MM.1S (cell line): ENCODE measurements around the gene ZNG1A.
"Not testable (repeated sequence)": the region's sequence is repeated elsewhere in the genome, so short reads cannot be mapped to it uniquely, and the experiment has no call there.

Source experiments
- EZH2 ChIP-seq: fragments of 300-600 bp; sonication (generic); optimal IDR thresholded peaks from 2 replicates; pipeline ENCODE3; 2017; ENCODE audit warnings: low read depth, mild to moderate bottlenecking, antibody characterized with exemption, low read length, mixed read lengths
- TF ChIP-seq, protein P1 (sequence below): fragments of 300-600 bp; sonication (generic); IDR thresholded peaks from 2 replicates; pipeline ENCODE4 v1.5.1; 2016; ENCODE audit warnings: antibody characterized with exemption, low read length, mixed read lengths

DNA sequence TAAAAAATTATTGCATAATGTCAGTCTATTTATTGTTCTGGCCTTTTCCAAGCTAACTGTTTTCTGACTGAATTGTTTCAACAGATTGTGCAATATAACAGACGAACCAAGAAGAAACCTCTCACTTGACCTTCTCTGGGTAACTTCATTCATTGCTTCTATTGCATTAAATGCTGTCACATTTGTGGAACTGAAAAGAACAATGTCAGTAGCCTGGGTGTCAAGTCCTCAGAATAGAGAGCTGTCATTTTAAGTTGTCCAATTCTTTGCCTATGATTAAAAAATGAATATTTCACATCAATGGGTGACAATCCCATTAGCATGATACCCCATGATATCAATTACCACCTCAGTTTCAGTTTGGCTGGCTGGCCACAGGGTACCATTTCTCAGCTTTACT lies 19.0 kb downstream of the ZNG1A start:
- TF ChIP-seq, protein P1, sequence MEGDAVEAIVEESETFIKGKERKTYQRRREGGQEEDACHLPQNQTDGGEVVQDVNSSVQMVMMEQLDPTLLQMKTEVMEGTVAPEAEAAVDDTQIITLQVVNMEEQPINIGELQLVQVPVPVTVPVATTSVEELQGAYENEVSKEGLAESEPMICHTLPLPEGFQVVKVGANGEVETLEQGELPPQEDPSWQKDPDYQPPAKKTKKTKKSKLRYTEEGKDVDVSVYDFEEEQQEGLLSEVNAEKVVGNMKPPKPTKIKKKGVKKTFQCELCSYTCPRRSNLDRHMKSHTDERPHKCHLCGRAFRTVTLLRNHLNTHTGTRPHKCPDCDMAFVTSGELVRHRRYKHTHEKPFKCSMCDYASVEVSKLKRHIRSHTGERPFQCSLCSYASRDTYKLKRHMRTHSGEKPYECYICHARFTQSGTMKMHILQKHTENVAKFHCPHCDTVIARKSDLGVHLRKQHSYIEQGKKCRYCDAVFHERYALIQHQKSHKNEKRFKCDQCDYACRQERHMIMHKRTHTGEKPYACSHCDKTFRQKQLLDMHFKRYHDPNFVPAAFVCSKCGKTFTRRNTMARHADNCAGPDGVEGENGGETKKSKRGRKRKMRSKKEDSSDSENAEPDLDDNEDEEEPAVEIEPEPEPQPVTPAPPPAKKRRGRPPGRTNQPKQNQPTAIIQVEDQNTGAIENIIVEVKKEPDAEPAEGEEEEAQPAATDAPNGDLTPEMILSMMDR: not testable (repeated sequence)
- TF ChIP-seq EZH2: not testable (repeated sequence)
